ENCODE data around the gene PRCD.

The PRCD gene

DNA sequence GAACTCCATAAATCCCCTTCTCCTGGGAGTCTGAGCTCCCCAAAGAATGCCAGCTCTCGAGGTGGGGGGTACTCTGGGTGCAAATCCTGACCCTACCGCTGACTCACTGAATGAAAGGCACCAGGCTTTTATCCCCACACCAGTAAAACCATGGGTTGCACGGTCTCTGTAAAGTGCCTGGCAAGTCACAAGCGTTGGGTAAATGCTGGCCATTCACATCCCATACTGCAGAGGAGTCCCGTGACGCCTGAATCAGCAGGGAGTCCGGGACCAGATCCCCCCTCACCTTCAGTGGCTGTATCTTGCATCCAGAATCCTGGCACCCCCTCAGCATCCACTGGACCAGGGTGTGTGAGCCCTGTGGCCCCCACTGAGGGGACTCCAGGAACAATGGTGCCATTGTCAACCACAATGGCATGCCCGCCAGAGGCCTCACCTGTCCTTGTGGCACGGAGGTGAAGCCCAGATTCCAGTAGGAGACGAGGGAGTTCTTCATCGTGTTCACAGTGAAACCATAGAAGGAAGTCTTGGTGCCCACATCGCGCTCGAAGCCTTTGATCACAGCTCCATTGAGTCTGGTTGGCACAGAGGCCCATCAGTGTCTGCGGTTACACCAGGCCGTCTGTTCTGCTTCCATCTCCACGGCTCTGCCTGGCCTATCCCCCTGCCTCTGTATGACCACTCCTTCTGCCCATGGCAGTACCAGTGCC lies 32.5 kb downstream of the PRCD start:
- H3K4me3 ChIP-seq (ENCODE audit: low read depth, low read length): no peak overlapping the region
- DNase-seq (ENCODE audit: low read depth): no peak

DNA sequence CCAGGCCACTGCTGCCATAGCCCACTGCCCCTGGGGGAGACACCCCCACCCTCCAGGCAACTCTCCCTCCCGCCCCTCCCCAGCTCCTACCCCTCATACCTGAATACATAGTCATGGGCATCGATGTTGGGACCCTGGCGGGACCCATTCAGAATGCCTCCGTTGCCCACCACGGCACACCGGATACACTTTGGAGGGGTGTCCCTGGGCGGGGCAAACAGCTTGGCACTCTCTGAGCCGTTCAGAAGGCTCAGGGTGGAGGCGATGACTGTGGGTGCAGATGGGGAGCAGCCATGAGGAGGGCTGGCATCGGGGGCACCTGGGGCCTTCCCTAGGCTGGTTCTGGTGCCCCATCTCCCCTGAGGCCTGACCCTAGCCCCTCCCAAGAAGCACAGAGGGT lies 33.3 kb downstream of the PRCD start:
- TF ChIP-seq, protein P1, sequence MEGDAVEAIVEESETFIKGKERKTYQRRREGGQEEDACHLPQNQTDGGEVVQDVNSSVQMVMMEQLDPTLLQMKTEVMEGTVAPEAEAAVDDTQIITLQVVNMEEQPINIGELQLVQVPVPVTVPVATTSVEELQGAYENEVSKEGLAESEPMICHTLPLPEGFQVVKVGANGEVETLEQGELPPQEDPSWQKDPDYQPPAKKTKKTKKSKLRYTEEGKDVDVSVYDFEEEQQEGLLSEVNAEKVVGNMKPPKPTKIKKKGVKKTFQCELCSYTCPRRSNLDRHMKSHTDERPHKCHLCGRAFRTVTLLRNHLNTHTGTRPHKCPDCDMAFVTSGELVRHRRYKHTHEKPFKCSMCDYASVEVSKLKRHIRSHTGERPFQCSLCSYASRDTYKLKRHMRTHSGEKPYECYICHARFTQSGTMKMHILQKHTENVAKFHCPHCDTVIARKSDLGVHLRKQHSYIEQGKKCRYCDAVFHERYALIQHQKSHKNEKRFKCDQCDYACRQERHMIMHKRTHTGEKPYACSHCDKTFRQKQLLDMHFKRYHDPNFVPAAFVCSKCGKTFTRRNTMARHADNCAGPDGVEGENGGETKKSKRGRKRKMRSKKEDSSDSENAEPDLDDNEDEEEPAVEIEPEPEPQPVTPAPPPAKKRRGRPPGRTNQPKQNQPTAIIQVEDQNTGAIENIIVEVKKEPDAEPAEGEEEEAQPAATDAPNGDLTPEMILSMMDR (conservative IDR thresholded peaks at IDR 0.05; ENCODE audit: low read depth, low read length): no peak
- no peak for DNase-seq (ENCODE audit: low read depth)
- no peak overlapping the region for H3K4me3 ChIP-seq (ENCODE audit: low read depth, low read length)

More for the DNA sequence above, 32.5 kb downstream of the PRCD start:
- TF ChIP-seq, protein P1 (conservative IDR thresholded peaks at IDR 0.05; ENCODE audit: low read depth, low read length): no peak

DNA sequence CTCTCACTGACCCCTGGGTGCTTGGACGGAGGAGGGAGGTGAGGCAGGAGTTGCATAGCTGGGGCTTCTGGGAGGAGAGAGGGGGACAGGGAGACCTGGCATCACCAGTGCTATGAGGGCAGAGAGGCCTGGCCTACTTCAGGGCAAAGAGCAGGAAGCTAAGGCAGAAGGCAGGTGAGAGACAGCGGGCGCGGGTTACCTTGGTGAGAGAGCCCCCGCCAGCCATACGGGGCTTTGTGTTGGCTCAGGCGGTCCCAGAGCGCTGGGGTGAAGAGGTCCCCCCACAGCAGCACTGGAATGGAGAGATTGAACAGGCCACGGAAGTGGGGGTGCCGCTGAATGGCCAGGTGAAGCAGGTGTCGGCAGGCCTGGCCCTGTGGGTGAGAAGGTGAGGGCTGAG lies 34.3 kb downstream of the PRCD start:
- no peak overlapping the region for H3K4me3 ChIP-seq (ENCODE audit: low read depth, low read length)
- DNase-seq (ENCODE audit: low read depth): no peak
- TF ChIP-seq, protein P1 (conservative IDR thresholded peaks at IDR 0.05; ENCODE audit: low read depth, low read length): no peak

DNA sequence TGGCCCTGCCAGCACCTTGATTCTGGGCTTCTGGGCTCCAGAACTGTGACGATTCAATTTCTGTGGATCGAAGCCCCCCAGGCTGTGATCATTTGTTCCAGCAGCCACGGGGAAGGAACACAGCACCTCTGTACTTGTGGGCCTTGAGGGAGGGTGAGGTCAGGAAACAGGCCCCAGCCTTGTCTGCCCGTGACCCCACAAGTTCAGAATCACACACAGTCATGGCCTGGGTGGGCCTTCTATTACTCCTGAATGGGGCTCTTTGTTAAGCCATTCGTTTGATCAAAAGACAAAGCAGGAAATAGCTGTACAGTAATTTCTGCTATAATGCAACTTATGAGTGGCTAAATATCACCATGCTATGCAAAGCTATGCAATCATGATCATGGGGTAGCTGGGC lies 35.7 kb downstream of the PRCD start:
- H3K4me3 ChIP-seq (ENCODE audit: low read depth, low read length): no peak overlapping the region
- TF ChIP-seq, protein P1 (conservative IDR thresholded peaks at IDR 0.05; ENCODE audit: low read depth, low read length): no peak
- DNase-seq (ENCODE audit: low read depth): no peak

DNA sequence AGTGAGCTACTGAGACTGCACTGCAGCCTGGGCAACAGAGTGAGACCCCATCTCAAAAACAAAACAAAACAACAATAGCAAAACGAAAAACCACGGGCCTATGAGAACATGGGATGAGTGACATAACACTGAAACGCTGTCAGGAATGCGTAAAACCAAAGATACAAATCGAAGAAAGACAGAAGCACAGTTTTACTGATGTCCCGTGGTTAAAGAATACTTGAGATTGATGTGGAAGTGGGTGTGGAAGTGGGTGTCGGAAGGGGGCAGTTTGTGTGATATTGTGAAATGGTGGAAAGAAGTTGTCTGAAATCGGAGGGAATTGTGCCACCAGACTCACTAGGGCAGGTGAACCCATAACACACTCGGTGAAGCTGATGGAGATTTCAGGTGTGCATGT lies 36.3 kb downstream of the PRCD start:
- no peak for DNase-seq (ENCODE audit: low read depth)
- H3K4me3 ChIP-seq (ENCODE audit: low read depth, low read length): no peak overlapping the region
- TF ChIP-seq, protein P1 (conservative IDR thresholded peaks at IDR 0.05; ENCODE audit: low read depth, low read length): no peak

DNA sequence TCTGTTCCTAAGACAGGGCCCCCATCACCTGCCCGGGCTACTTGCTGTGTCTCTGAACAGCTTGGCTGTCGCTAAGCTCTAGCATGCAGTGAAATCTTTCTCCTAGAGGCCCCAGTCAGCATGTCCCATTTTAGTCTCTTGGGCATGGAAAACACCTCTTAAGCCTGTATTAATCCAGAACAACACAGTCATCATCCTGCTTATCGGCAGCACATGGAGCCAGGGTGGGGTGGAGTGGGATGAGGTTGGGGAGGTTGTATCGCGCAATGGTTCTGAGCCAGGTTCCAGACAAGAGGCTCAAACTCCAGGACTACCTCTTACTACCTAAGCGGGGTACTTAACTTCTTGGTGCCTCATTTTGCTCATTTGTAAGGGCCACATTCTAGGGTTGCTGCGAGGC lies 38.0 kb downstream of the PRCD start:
- DNase-seq (ENCODE audit: low read depth): no peak
- TF ChIP-seq, protein P1 (conservative IDR thresholded peaks at IDR 0.05; ENCODE audit: low read depth, low read length): no peak
- H3K4me3 ChIP-seq (ENCODE audit: low read depth, low read length): no peak overlapping the region

DNA sequence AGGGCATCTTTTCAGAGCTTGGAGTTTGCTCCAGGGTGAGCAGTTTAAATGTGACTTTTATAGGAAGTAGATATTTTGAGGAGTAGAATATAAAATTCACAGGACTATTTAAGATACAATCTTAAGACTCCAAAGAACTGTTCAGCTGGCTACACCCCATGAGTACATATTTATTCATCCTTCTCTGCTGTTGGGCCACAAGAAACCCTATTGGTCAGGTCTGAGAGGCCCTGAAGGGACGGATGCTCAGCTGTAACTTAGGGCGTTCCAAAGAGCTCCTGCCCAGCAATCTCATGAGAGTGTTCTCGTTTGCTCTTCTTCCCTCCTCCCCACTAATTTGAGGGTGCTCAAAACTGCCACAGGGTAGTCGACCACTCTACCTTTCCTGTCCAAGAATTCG lies 38.5 kb downstream of the PRCD start:
- DNase-seq (ENCODE audit: low read depth): no peak
- no peak overlapping the region for H3K4me3 ChIP-seq (ENCODE audit: low read depth, low read length)
- TF ChIP-seq, protein P1 (conservative IDR thresholded peaks at IDR 0.05; ENCODE audit: low read depth, low read length): no peak

Data from choroid plexus epithelial cell (primary cell).